ENCODE results near the gene ETV6.

ETV6 gene

DNA sequence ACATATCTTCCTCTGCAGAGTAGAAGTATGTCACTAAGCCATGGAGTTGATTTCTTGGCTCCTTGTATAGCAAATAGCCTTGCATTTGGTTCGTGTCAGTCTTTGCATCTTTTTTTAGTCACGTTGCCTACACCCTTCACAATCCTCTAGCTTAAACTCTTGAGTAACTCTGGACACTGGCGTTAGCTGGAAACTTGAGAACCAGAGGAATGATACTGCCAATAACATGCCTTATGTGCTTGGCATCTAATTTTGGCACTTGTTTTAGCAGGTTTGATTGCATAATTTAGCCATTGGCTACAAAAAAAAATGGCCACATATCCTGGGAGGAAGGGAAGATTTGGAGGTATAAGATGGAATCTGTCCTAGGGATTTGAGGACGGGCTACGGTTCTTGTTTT lies 136.2 kb downstream of the ETV6 start:
- no peak for DNase-seq

DNA sequence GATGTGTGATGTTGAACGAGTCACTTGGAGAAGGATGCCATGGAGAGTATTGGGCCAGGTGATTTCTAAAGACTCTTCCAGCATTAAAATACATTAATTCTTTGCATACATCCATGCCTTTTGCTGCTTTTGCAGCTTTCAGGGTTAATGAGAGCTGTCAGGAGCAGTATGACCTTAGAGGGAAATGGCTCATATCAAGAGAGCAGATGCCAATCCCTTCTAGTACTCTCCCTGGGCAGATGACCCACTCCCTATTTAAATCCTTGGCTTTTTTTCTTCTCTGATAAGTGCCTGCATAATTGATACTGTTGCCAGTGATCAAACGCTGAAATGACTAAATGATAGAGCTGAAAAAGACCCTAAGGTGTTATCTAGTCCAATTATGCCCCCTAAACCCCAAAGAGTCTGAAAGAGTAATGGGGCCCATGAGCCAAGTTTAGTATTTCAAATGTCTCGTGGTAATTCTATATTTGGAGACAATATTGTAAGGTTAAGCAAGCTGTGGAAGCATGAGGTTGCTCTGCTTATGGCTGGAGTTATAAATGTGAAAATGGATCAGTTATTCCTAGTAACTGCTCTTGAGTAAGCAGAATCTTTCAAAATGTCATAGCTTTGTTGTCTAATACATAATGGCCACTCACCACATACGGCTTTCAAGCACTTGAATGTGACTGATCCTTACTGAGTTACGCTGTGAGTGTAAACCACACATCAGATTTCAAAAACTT lies 137.3 kb downstream of the ETV6 start:
- no peak for DNase-seq

DNA sequence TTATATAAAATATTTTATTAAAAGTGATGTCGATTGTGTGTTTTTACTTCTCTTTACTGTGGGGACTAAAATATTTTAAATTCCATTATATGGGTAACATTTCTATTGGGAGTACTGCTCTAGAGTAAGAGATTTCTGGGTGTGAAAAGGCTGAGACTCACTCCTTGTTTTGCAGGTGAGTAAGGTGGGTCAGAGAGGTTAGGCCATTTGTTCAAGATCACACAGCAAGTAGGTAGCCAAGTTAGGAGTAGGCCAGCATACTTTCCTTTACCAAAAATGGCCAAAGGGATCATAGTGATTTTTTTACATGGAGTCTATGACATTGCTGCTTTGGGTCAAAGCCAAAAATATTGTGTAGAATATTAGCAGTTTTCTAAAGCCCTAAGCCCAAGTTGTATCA lies 138.0 kb downstream of the ETV6 start:
- DNase-seq = no peak

DNA sequence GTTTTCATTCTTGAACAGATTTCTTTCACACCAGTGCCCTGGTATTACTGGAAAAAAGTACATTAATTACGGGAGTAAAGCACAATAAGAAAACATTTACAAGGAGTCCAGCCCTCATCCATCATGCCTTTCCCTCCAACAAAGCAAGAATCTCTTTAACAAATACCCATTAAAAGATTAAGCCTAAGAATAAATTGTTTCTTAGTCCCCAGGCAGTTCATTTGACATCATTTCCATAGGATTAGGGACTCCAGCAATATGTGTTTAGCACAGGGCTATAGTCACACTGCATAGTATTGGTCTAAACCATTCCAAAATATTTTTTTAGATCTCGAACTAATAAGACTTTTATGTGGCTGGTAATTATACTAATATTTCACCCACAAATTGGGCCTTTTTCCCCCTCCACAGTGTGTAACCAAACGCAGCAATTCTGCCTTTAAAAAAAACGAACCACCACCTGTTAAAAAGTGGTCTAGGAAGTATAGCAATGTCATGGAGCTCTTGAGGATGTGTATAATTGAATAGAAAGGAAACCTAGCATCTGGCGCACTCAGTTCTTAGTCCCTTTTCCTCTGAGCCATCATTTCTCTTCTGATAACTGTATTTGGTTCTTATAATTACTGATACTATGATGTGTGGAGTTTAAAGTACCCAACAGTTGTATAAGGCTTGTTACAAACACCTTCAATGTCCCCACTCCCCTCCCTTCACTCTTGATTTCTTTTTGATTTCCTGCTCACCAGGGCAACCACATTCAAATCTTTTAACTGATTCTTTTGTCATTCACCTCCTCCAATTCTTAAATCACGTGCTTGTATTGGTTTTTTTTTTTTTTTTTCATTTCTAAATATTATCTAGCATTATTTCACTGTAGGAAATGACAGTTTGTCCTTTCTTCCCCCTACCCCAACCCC lies 138.7 kb downstream of the ETV6 start:
- DNase-seq = no peak

DNA sequence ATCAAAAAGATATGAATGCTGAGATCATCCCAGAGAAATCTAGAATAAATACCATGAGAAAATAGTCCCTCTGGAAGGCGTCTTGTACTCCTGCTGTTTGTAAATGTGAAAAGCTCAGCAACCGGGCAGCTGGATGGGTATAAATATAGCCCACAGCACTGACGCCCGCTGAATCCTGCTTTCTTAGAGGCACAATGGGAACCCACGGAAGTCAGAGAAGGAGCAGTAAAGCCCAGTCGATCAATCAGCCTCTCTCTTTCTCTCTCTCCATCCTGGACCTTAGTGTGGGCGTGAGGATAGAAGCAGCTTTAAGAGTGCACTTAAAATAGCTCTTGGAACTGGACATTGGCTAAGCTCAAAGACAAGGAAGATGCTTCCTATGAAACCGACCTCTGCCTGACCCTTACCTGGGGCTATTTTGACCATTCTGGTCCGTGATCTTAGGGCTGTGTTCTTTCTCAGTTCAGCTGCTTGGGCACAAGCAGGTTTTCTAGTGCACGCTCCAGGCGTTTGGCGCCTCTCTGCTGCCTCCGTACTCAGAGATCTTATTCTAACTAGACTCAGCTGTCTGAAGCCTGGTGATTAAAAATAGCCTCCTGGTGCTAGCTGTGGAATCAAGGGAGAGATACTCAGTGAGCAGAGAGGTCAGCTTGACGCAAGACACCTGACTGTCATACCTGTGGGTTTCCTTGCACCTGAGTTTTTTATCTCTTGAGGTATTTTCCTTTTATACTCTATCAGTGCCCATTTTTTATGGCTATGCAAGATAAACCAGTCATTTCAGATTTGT lies 144.6 kb downstream of the ETV6 start:
- DNase-seq = no peak

DNA sequence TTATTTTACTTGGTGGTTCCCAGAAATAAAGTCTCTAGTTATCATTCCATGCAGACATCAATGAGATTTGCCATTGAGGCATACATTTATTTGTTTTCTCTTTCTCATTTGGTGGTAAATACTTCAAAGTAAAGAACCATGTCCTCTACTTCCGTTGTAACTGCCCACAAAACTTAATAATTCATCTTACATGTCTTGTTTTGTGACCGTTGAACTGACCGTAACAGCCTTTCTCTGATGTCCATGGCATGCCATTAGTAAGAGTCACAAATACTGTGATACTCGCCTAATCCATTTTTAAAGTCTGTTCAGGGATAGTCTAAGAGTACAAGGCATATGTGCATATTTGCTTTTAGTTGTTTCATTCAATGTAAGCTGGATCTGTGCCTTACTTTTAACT lies 145.3 kb downstream of the ETV6 start:
- no peak for DNase-seq

DNA sequence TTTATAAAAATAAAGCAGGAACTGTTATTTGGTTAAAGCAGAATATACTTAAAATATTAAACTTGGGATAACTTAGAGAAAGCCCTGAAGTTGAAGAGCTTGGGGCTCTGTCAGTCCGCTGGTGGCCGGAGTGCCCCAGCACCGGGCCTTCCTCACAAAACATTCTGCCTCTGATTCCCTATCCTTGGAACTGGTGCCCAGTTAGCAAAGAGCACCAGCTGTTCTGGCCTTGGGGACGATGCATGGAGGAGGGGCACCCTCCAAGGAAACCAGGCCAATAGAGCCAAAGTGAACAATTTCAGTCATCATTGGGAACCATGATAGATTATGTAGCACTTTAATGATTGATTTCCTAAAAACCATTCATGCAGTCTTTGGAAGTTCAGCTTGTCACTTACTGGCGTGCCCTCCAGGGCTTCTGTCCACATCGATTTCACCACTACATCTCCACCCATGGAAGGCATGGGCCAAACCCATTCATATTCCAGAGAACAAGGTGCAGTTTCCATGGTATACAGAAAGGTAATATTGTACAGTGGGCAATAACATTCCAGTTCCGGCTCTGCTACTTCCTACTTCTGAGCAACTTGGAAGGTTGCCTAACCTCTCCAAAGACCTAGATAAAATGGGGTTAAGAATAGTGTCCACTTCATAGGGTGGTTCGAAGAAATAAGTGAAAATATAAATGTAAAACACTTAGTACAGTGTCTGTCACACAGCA lies 145.9 kb downstream of the ETV6 start:
- no peak for DNase-seq

DNA sequence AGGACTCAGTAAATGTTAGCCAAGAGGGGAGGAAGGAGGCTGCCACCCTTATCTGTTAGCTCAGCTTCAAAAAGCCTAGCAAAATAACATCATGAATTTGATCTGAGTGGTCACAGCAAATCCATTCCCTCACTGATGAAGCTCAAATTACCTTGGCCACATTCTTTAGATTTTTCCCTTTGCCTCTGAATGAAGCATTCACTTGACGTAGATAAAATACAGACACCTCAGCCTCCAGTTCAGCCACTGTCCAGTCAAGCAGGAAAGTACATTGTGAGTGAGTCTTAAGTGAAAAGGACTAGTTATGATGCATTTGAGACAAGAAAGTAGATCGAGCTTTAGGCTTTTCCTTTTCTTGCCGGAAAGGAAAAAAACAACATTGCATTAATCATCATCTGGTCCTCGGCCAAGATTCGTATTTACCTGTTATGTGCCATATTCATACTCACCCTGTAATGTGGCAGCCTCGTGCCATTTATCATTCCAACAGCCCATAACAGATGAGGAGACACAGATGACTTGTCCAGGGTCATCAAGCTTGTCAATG lies 146.5 kb downstream of the ETV6 start:
- peak; percentile 20 to 81 for DNase-seq

DNA sequence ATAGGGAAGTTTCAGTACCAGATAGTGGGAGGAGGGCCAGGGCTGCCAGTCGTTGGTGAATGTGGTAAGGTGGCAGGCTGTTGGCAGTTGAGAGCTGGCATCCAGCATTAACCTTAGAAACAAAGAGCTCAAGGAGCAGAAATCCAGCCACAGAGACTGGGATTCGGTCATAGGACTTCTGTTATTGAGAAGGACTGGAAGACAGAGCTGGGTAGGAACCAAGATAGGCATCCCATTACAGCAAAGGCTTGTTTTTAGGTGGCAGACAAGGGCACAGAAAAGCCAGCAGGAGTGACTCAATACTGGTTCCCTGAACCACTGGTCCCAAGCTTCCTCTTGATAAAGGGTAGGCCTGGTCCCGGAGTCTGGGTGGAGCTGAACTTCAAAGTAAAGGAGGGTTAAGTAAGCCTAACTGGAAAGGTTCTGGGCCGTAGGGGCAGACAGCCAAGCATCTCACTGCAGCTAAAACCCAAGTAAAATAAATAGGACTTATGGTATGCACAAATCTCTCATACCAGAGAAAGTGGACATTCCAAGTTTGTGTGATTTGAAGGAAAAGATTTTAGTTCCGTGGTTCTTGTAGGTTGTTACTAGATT lies 147.9 kb downstream of the ETV6 start:
- no peak for DNase-seq

DNA sequence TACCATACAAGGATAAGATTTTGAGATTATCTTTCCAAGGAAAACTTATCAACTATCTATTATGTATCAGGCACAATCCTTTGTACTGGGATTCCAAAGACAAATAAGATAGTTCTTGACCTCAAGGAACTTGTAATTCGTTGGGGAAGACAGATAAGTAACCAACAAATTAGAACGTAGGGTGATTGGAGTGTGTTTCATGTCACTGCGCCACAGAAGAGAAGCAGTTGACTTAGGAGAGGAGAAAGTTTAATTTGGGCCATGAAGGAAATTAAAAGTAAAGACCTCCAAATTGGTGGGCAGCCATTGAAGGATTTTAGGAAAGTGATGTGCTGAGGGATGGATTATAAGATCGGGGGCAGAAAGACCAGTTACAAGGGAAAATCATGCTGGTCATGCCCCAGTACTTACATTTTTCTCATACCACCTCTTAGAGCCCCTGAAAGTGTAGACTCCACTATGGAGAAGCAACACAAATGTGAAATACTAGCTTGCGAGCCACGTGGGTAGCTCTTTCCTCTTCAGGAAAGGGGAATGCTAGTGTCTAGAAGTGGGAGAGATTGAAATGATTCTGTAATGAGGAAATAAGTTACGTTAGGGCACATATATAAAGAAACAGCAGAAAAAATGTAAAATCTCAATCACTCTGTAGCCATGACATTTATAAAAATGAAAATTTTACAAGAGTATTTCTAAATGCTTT lies 148.7 kb downstream of the ETV6 start:
- no peak for DNase-seq

DNA sequence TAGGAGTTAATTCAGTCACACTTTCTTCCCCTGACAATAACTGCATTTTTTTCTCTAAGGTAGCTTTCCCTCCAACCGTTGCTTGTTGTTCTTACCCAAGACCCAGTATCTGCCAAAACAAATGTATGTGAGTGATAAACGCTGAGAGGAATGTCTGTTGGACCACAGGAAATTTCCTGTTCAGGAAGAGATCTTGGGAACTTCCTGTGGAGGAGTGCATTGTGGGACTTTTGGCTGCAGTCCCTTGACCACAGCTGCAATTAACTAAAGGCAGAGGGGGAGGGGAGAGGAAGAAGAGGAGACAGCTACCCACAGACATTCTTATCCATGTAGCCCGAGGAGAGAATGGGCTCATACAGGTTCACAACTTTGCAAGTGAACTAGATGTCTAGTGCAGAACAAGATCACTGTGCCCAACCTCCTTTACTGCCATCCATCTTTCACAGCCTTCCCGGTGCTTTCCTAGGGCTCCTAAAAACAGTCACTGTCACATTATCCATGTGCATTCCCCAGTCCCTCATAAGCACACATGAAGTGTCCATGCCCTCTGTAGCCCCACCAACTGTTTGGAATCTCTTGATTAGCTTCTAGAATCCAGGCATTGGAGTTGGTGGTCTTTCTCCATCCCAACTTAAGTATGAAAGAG lies 149.5 kb downstream of the ETV6 start:
- peak; percentile 56 to 94 for DNase-seq

DNA sequence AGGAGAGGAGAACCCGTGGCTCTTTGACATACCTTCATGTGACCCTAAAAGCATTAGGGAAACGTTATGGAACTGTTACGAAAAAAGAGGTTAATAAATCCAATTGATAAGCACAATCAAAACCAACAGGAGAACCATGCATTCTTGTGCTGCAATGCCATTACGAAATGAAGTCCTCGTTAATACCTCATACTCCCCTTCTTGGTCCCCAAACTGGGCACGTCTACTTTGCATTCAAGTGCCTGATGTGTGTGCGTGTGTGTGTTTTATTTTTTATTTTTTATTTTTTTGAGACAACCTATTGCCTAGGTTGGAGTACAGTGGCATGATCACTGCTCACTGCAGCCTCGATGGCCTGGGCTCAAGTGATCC lies 150.0 kb downstream of the ETV6 start:
- no peak for DNase-seq

DNA sequence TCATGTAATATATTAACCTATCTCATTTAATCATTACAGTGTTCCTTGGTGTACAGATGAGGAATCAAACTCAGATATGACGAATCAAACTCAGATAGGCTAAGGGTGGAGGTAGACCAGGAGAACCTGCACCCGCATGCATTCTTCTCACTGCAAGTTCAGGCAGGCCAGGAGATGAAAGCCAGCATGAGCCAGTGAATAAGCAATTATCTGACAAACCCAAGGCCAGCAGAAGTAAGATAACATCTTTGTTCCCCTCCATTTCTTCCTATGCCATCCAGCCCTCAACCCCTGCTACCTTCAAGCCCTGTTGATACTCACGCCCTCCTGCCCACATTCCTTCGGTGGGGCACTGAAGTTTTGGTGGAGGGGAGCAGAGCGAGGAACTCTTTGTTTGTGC lies 152.2 kb downstream of the ETV6 start:
- DNase-seq = no peak

DNA sequence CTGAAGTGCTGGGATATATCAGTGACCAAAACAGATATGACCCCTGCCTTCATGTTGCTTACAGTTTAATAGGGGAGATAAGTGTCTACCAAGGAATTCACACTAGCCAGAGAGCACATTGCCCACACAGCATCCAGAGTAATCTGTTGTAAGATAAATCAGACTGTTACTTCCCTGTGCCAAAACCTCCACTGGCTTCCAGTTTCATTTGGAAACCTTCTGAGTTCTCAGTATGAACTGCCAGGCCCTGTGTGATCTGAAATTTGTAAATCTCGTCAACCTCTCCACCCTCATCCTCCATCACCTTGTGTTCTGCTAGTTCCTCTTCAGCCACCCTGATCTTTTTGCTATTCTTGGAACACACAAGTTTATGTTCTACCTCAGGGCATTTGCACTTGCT lies 154.7 kb downstream of the ETV6 start:
- DNase-seq = no peak

DNA sequence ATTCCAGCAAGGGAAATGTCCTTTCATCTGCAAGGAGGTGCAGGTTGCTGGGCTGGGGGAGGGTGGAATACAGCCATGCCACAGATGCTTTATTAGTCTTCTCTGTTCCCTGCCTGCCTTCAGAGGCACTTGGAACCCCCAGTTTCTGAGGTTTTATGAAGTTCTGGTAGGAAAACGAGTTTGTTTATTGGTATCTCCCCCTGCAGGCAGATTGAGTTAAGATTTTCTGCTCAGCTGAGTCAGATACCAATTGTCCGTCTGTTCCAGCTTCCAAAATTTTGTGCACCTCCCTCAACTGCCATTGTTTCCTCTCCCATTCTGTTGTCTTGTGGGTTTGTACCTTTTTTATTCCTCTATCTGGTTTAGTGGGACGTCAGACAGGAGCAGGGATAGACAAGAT lies 155.6 kb downstream of the ETV6 start:
- DNase-seq = no peak

DNA sequence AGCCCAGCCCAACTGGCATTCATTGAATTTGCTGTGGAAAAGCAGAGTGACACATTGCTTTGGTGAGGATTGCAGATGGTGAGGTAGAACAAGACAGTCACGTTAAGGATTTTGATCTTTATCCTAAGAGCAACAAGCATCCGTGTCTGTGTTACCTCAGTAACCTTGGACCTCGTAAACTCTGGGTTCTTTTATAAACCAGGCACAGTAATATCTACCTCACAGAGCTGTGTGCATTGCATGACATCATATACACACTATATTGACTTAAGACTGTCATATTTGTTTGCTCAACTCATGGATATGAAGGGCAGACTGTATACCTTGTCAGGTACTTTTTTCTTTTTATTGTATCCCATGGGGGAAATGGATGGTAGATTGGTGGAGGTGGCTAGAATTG lies 156.2 kb downstream of the ETV6 start:
- no peak for DNase-seq

DNA sequence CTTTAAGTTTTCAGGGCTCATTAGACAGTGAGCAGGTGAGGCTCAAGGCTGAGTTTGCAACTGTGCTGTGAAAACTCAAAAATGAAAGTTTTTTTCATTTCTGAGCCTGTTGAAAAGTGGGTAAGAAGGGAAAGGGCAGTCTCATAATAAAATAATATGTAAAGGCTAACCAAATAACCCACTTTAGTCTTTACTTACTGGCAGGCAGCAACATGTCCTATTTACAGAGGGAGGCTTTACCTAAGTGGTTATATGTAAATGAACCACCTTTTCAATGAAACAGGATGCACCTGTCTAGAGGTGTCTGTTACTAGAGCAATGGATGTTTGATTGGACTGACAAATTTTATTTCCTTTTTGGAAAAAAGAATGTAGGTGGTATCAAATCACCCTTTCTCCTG lies 158.0 kb downstream of the ETV6 start:
- DNase-seq = no peak

DNA sequence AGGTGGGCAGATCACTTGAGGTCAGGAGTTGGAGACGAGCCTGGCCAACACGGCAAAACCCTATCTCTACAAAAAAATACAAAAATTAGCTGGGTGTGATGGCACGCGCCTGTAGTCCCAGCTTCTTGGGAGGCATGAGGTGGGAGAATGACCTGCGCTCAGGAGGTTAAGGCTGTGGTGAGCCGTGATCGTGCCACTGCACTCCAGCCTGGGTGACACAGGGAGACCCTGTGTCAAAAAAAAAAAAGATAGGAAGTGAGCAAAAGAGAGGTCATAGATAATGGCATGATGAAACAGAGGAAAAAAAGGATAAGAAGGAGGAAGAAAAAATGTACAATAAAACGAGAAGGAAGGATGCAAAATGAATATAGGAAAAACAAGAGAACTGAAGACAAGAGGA lies 159.5 kb downstream of the ETV6 start:
- DNase-seq = no peak

DNA sequence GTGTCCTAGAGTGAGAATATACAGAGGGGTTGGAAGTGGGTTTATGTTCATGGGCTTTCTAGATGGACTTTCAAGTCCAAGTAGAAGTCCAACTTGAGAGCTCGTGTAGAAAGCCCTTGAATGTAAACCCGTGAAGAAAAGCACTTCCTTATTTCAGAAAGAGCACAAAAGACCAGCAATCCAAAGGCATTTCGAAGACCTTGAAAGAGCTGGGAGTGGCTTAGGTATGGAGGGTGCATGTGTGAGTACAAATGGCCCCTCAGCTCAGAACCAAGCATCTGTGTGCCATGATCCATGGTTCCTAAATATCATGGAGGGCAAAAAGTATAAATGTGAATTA lies 160.7 kb downstream of the ETV6 start:
- DNase-seq = no peak

DNA sequence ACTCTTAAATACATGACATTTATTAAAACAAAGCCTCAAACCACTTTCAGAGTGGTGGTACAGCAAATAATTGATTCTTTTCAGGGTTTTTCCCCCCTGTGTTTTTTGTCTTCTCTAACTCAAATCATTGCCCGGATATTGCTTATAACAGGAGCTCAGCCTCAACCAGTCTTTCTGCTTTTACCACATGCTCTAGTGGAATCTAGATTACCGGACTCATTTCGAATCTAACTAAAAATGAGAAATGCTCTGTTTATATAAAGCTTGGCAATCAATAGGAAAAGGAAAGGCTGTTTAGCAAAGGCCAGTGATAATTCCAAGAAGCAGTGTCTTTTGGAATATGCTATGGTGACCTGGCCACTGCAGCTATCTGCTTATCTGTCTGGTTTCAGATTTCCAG lies 161.5 kb downstream of the ETV6 start:
- DNase-seq = no peak

DNA sequence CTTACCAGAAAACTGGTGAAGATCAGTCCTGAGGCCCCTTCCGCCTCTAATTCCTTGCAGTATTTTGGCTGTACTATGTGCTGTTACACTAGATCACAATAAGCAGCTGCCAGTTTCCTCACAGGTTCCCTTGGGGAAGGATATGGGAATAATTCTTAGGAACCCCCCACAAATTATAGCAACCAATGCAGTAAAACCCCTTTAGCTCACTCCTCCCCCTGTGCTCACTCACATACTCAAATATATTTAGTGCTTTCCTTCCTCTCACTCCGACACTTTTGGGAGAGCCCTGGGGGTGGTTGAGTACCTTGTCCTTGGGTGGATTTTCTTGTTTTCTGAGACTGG lies 162.7 kb downstream of the ETV6 start:
- DNase-seq = no peak

All from SW 1271 (cell line).